H1 (cell line): ENCODE results near the gene RPS21. TPM values are rescaled to one million over a fixed set of nuclear protein-coding genes. Genes with fewer than 3 reads are reported as not detected.

Experiments used
- CTCF ChIA-PET: fragments of 300-600 bp; sonication (Branson Sonifier 250); formaldehyde crosslinking; loops from one replicate; lab custom pipeline; 2021; ENCODE audit not compliant: partially characterized antibody; lab: Charles Lee
- POLR2A ChIA-PET: fragments of 300-600 bp; sonication (Branson Sonifier 250); formaldehyde crosslinking; loops from one replicate; lab custom pipeline; 2021; ENCODE audit warnings: inconsistent platforms; ENCODE audit not compliant: partially characterized antibody; lab: Charles Lee
- DNase-seq, 2 experiments: peaks; one replicate each; pipeline versions ENCODE4 v3.0.0 to v3.0.0-alpha.2; 2010 to 2022; ENCODE audit warnings: low spot score in 2 of 2, low read depth in 1 of 2, mixed read lengths in 1 of 2
- FAIRE-seq: peaks from 2 replicates; lab custom pipeline; 2011; peaks lifted over from hg19 to GRCh38; lab: Jason Lieb, UNC
- H2AFZ ChIP-seq: 2 replicates; pipeline ENCODE4 v1.8.1; 2012; ENCODE audit warnings: low read length, inconsistent platforms
- H2AK5ac ChIP-seq: 2 replicates; pipeline ENCODE4 v1.6.1; 2013; ENCODE audit warnings: low read depth, low read length
- H2BK120ac ChIP-seq: replicated peaks from 2 replicates; pipeline ENCODE3; 2013; ENCODE audit warnings: low read depth, low read length, inconsistent platforms
- H2BK12ac ChIP-seq: 2 replicates; pipeline ENCODE4 v1.6.1; 2013; ENCODE audit warnings: low read depth, low read length
- H2BK15ac ChIP-seq: 2 replicates; pipeline ENCODE4 v1.6.1; 2013; ENCODE audit warnings: low read length
- H2BK20ac ChIP-seq: 2 replicates; pipeline ENCODE4 v1.6.1; 2013; ENCODE audit warnings: low read length
- H2BK5ac ChIP-seq: 2 replicates; pipeline ENCODE4 v1.6.1; 2013; ENCODE audit warnings: low read depth, low read length
- H3K14ac ChIP-seq: 2 replicates; pipeline ENCODE4 v1.6.1; 2013; ENCODE audit warnings: inconsistent platforms; ENCODE audit not compliant: insufficient read length
- H3K18ac ChIP-seq: 2 replicates; pipeline ENCODE4 v1.6.1; 2013; ENCODE audit warnings: low read length; ENCODE audit errors: extremely low read depth
- H3K23ac ChIP-seq: 2 replicates; pipeline ENCODE4 v1.6.1; 2013; ENCODE audit warnings: inconsistent platforms; ENCODE audit not compliant: insufficient read length
- H3K23me2 ChIP-seq: 2 replicates; pipeline ENCODE4 v1.6.1; 2013; ENCODE audit warnings: low read depth, low read length
- H3K27ac ChIP-seq: 2 replicates; pipeline ENCODE4 v1.6.1; 2011; ENCODE audit warnings: low read depth, low read length, inconsistent platforms
- H3K27me3 ChIP-seq, 4 experiments: replicated peaks in 1 of 4; 1 replicate in 1 of 4; 2 replicates in 3 of 4; pipeline versions ENCODE4 v1.6.1 to v1.8.1; 2011 to 2013; ENCODE audit warnings: low read length in 3 of 4, mild to moderate bottlenecking in 3 of 4, inconsistent platforms in 2 of 4, mixed read lengths in 2 of 4, moderate library complexity in 1 of 4; ENCODE audit not compliant: control insufficient read depth in 3 of 4, insufficient read depth in 3 of 4; ENCODE audit errors: extremely low read depth in 1 of 4
- H3K36me3 ChIP-seq, 4 experiments: 2 replicates each; pipeline versions ENCODE4 v1.6.1 to v1.8.1; 2011 to 2013; ENCODE audit warnings: mild to moderate bottlenecking in 4 of 4, low read length in 3 of 4, moderate library complexity in 2 of 4, control low read depth in 1 of 4, inconsistent platforms in 1 of 4; ENCODE audit not compliant: insufficient read depth in 4 of 4, control insufficient read depth in 2 of 4
- H3K4ac ChIP-seq: replicated peaks from 2 replicates; pipeline ENCODE3; 2013; ENCODE audit warnings: low read length, low read depth, mixed read lengths, inconsistent platforms; ENCODE audit not compliant: insufficient read length
- H3K4me1 ChIP-seq, 4 experiments: replicated peaks in 1 of 4; 1 replicate in 1 of 4; 2 replicates in 3 of 4; pipeline versions ENCODE4 v1.6.1 to v1.8.1; 2011 to 2013; ENCODE audit warnings: low read length in 3 of 4, inconsistent platforms in 2 of 4, mixed read lengths in 1 of 4; ENCODE audit not compliant: insufficient read depth in 4 of 4, control insufficient read depth in 3 of 4
- H3K4me2 ChIP-seq, 2 experiments: 2 replicates each; pipeline versions ENCODE4 v1.6.1 to v1.8.1; 2011 to 2013; ENCODE audit warnings: low read depth in 2 of 2, low read length in 2 of 2, control low read depth in 1 of 2, inconsistent platforms in 1 of 2, mild to moderate bottlenecking in 1 of 2; ENCODE audit not compliant: insufficient read depth in 1 of 2
- H3K4me3 ChIP-seq, 4 experiments: fragments of 200-600, 300-600 bp in 1 of 4; sonication (generic), shearing (Covaris generic), sonication (Bioruptor Twin) in 1 of 4; 2 replicates each; pipeline versions ENCODE4 v1.5.1 to v1.8.1; 2011 to 2016; ENCODE audit warnings: low read length in 4 of 4, low read depth in 3 of 4, control low read depth in 2 of 4, inconsistent platforms in 2 of 4, mild to moderate bottlenecking in 2 of 4, mixed read lengths in 1 of 4, moderate library complexity in 1 of 4; ENCODE audit not compliant: insufficient read depth in 2 of 4; ENCODE audit errors: extremely low read depth in 1 of 4
- H3K56ac ChIP-seq: replicated peaks from 2 replicates; pipeline ENCODE3; 2013; ENCODE audit warnings: low read depth, mild to moderate bottlenecking, mixed read lengths, low read length, inconsistent platforms; ENCODE audit not compliant: insufficient read length
- H3K79me1 ChIP-seq: 2 replicates; pipeline ENCODE4 v1.6.1; 2013; ENCODE audit warnings: low read depth, low read length, control low read depth
- H3K79me2 ChIP-seq, 2 experiments: 2 replicates each; pipeline versions ENCODE4 v1.6.1 to v1.8.1; 2012 to 2013; ENCODE audit warnings: low read length in 2 of 2, mild to moderate bottlenecking in 2 of 2, inconsistent platforms in 1 of 2; ENCODE audit not compliant: insufficient read depth in 2 of 2, control insufficient read depth in 1 of 2
- H3K9ac ChIP-seq, 4 experiments: replicated peaks in 1 of 4; 1 replicate in 1 of 4; 2 replicates in 3 of 4; pipeline versions ENCODE4 v1.6.1 to v1.8.1; 2011 to 2013; ENCODE audit warnings: low read depth in 3 of 4, low read length in 3 of 4, control low read depth in 2 of 4, mild to moderate bottlenecking in 2 of 4, moderate library complexity in 2 of 4, inconsistent platforms in 1 of 4; ENCODE audit errors: extremely low read depth in 1 of 4
- H3K9me3 ChIP-seq, 2 experiments: 2 replicates each; pipeline versions ENCODE4 v1.6.1 to v1.8.1; 2012 to 2013; ENCODE audit warnings: mild to moderate bottlenecking in 2 of 2, moderate library complexity in 2 of 2, control low read depth in 1 of 2, inconsistent platforms in 1 of 2, low read depth in 1 of 2, low read length in 1 of 2, mixed read lengths in 1 of 2; ENCODE audit not compliant: insufficient read depth in 2 of 2
- H4K20me1 ChIP-seq, 2 experiments: replicated peaks in 1 of 2; 2 replicates each; pipeline versions ENCODE3 to v1.8.1; 2011 to 2013; ENCODE audit warnings: inconsistent platforms in 2 of 2, low read length in 2 of 2, mild to moderate bottlenecking in 1 of 2; ENCODE audit not compliant: insufficient read depth in 2 of 2, control insufficient read depth in 1 of 2
- H4K5ac ChIP-seq: 2 replicates; pipeline ENCODE4 v1.6.1; 2013; ENCODE audit warnings: low read length, low read depth, mixed read lengths, inconsistent platforms; ENCODE audit not compliant: insufficient read length
- H4K8ac ChIP-seq: 2 replicates; pipeline ENCODE4 v1.8.0; 2013; ENCODE audit warnings: mild to moderate bottlenecking, moderate library complexity, low read length, inconsistent platforms; ENCODE audit not compliant: insufficient read depth; ENCODE audit errors: extremely low read depth
- H4K91ac ChIP-seq: replicated peaks from 2 replicates; pipeline ENCODE3; 2013; ENCODE audit warnings: low read length, mixed read lengths, inconsistent platforms; ENCODE audit not compliant: insufficient read length
- EGR1 ChIP-seq: IDR thresholded peaks from 2 replicates; pipeline ENCODE4 v1.6.1; 2011; ENCODE audit warnings: low read depth, low read length, borderline replicate concordance
- EZH2 ChIP-seq: fragments of 200-600 bp; sonication (generic); IDR thresholded peaks from 2 replicates; pipeline ENCODE4 v1.7.1; 2012; ENCODE audit warnings: low read depth, mild to moderate bottlenecking, moderate library complexity, low read length, inconsistent platforms; ENCODE audit not compliant: severe bottlenecking
- HDAC2 ChIP-seq, 2 experiments: fragments of 300-600 bp in 1 of 2; sonication (generic) in 1 of 2; IDR thresholded peaks; 2 replicates each; pipeline ENCODE4 v1.6.1; 2011 to 2012; ENCODE audit warnings: low read depth in 2 of 2, low read length in 2 of 2, mild to moderate bottlenecking in 2 of 2, moderate library complexity in 2 of 2, borderline replicate concordance in 1 of 2, inconsistent platforms in 1 of 2
- HDAC6 ChIP-seq: IDR thresholded peaks from one replicate; pipeline ENCODE4 v1.7.1; 2012; ENCODE audit warnings: low read depth, mild to moderate bottlenecking, inconsistent platforms, low read length, moderate library complexity
- JUN ChIP-seq: IDR thresholded peaks from 2 replicates; pipeline ENCODE4 v1.6.1; 2011; ENCODE audit warnings: low read depth, mild to moderate bottlenecking, improper control_type of control experiment, low read length
- KDM5A ChIP-seq: fragments of 200-600 bp; IDR thresholded peaks from 2 replicates; pipeline ENCODE4 v1.7.1; 2012; ENCODE audit warnings: mild to moderate bottlenecking, low read length, inconsistent platforms, mixed read lengths
- SUZ12 ChIP-seq: fragments of 200-600 bp; sonication (generic); IDR thresholded peaks from 2 replicates; pipeline ENCODE4 v1.6.1; 2012; ENCODE audit warnings: mild to moderate bottlenecking, inconsistent platforms, low read length, moderate library complexity, mixed read lengths
- WGBS, 2 experiments: shearing (Covaris generic) in 1 of 2; methylation state at CpG; one replicate each; pipeline versions ENCODE4 v1.1.6 to v1.1.7; 2013 to 2015; ENCODE audit warnings: low lambda C conversion rate in 2 of 2, mixed read lengths in 2 of 2, inconsistent platforms in 1 of 2, low coverage in 1 of 2, missing lambda C conversion rate in 1 of 2; ENCODE audit not compliant: insufficient replicate concordance in 2 of 2, insufficient coverage in 1 of 2, insufficient read length in 1 of 2; ENCODE audit errors: extremely low coverage in 1 of 2, missing lambda C conversion rate in 1 of 2; 5-methylcytosine and 5-hydroxymethylcytosine counted together
- polyA plus RNA-seq, 7 experiments: library from polyadenylated mRNA; depleted of rRNA in 3 of 7; stranded (reverse) in 5 of 7; unstranded in 2 of 7; fragments of >200 nt in 5 of 7; fragments of 200-250 nt in 2 of 7; gene quantifications; 1 replicate in 5 of 7; 2 replicates in 1 of 7; 4 replicates in 1 of 7; pipeline versions ENCODE4 v1.2.1 to v1.2.3, GENCODE V29; 2011 to 2013; ENCODE audit warnings: missing spikeins in 2 of 7, mixed read lengths in 2 of 7
- total RNA-seq: library from RNA; stranded (reverse); fragmentation: NEBNext Ultra II Directional; extraction: Animal tissue kit (Norgen Biotek cat#: 25700); gene quantifications from 2 replicates; pipeline ENCODE4 v1.2.1, GENCODE V29; 2021
- TF ChIP-seq, protein P1 (sequence below): IDR thresholded peaks from 2 replicates; pipeline ENCODE4 v1.6.1; 2011; ENCODE audit warnings: low read depth, mild to moderate bottlenecking, low read length; ENCODE audit not compliant: insufficient read depth

Gene RPS21
- total and polyA plus RNA-seq, 2 of the 8 experiments (the other 6 are each of a cell fraction or from before 2014, with no cell fraction given): 1,787 to 7,219 TPM

DNA sequence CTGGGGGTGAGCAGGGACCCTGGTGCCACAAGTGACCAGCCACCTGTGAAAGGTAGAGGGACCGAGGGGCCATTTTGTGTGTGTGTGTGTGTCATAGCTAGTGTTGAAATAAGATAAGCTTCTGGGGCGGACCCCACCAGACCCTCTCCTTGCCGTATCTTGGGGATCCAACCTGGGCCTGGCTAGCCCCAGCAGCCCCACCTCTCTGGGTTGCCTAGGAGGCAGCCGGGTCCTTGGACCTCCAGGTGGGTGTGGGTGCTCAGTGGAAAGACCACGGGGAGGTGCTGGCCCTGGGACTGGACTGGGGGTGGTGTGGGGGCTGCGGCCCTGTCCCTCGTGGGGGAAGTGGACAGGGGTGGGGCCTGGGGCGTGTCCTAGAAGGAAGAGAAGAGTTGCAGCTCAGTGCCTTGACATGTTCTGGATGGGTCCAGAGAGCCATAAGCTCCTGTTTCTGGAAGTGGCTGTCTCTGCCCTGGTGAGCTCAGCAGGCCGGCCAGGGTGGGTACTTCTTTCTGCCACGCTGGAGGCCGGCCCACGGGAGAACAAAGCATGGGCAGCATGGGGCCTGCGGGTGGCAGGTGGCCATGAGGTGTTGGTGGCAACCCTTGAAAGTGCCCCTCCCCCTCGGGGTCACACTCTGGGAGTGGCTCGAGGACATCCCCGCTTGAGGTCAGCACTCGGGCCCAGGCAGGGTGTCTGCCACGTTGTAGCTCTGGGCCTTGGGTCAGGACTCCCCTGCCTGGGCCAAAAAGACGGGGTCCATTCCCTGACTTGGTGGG is 32.0 kb downstream of the RPS21 start:
- H2BK12ac ChIP-seq: no peak overlapping the region
- no peak overlapping the region; the same call in 1 of the 2 replicates for H3K27ac ChIP-seq
- 0 out of 2 replicates have a peak overlapping the region, but pooled peaks have one; percentile 29 for H2BK15ac ChIP-seq
- H3K4me3 ChIP-seq: no peak overlapping the region
- H4K8ac ChIP-seq: peak overlapping the region; percentile 5; the same call in 1 of the 2 replicates
- CTCF ChIA-PET: interaction anchor here (1.0 to 3.2 kb wide), 5 partner anchors 8 to 130 kb away, joined by 3 to 14 read pairs (median 9); no protein-coding TSS in a partner anchor
- H3K23ac ChIP-seq: no peak overlapping the region
- no peaks in the 10 kb centered on the region for H3K79me1 ChIP-seq
- H2AK5ac ChIP-seq: no peak overlapping the region
- FAIRE-seq (no peak), DNase-seq (no peak)
- H2BK5ac ChIP-seq: no peak overlapping the region; the same call in 1 of the 2 replicates
- H4K91ac ChIP-seq: no peak overlapping the region
- WGBS, 2 experiments: 84% methylated on average over 15 of the region's 19 CpGs; no CpG with 5 or more reads in 1 of the 2 experiments
- H3K23me2 ChIP-seq: no peaks in the 10 kb centered on the region
- H3K27me3 ChIP-seq: no peaks in the 10 kb centered on the region
- H3K14ac ChIP-seq: no peak overlapping the region
- no peak overlapping the region for H3K9ac ChIP-seq
- no peaks in the 10 kb centered on the region for H3K9me3 ChIP-seq
- no peak overlapping the region for H2AFZ ChIP-seq
- no peak overlapping the region for H3K4me2 ChIP-seq
- POLR2A ChIA-PET: interaction anchor here (0.6 to 0.7 kb wide), 2 partner anchors 14 to 41 kb away, joined by 3 to 4 read pairs; no protein-coding TSS in a partner anchor
- H3K56ac ChIP-seq: no peak overlapping the region
- no peak overlapping the region for H3K4ac ChIP-seq
- H3K36me3 ChIP-seq: no peaks in the 10 kb centered on the region; a peak in 1 of 8 replicates
- H3K18ac ChIP-seq: no peak overlapping the region
- H2BK20ac ChIP-seq: no peak overlapping the region
- no peak overlapping the region for H2BK120ac ChIP-seq
- TF ChIP-seq EGR1: no peak
- TF ChIP-seq HDAC6: no peak
- no peak for TF ChIP-seq JUN
- no peak for TF ChIP-seq KDM5A
- TF ChIP-seq EZH2: no peak
- TF ChIP-seq SUZ12: no peak
- no peak for TF ChIP-seq HDAC2 (IDR thresholded peaks at IDR 0.05; ENCODE audit: borderline replicate concordance in 1 of 2, low read depth in 2 of 2, low read length in 2 of 2)
- TF ChIP-seq, protein P1, sequence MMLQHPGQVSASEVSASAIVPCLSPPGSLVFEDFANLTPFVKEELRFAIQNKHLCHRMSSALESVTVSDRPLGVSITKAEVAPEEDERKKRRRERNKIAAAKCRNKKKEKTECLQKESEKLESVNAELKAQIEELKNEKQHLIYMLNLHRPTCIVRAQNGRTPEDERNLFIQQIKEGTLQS: no peak
- no peak overlapping the region for H4K5ac ChIP-seq
- H4K20me1 ChIP-seq: peaks cover 0 to 8% of the 10 kb centered on the region in 2 experiments
- peaks cover 0 to 5% (median 0%) of the 10 kb centered on the region in 4 experiments; a peak in 4 of 7 replicates for H3K4me1 ChIP-seq
- H3K79me2 ChIP-seq: no peaks in the 10 kb centered on the region
